Aorta (tissue), 5 donors: ENCODE measurements around the gene PRPF19. TPM values are rescaled to one million over a fixed set of nuclear protein-coding genes. Genes with fewer than 3 reads are reported as not detected.

Experiments
- ATAC-seq: fragments of 200-7000 bp; cut with Tn5 transposase; one replicate; pipeline ENCODE4 v1.9.1; 2022; ENCODE audit warnings: moderate library complexity; ENCODE audit not compliant: low FRiP score
- DNase-seq, 2 donors: peaks; one replicate each; pipeline ENCODE4 v3.0.0-alpha.2; 2020
- H3K27ac ChIP-seq, 2 donors: one replicate each; pipeline ENCODE4 v1.5.1; 2013; ENCODE audit warnings: low read length in 2 of 2, mild to moderate bottlenecking in 2 of 2, moderate library complexity in 2 of 2, control low read depth in 1 of 2, inconsistent platforms in 1 of 2, low read depth in 1 of 2
- H3K27me3 ChIP-seq, 2 donors: one replicate each; pipeline ENCODE4 v1.6.1; 2013; ENCODE audit warnings: control low read depth in 1 of 2, low read length in 1 of 2, mild to moderate bottlenecking in 1 of 2, moderate library complexity in 1 of 2; ENCODE audit not compliant: insufficient read depth in 2 of 2, control insufficient read depth in 1 of 2
- H3K36me3 ChIP-seq, 2 donors: one replicate each; pipeline ENCODE4 v1.6.1; 2013; ENCODE audit warnings: control low read depth in 1 of 2, low read length in 1 of 2, mild to moderate bottlenecking in 1 of 2; ENCODE audit not compliant: insufficient read depth in 2 of 2, control insufficient read depth in 1 of 2
- H3K4me1 ChIP-seq, 2 donors: one replicate each; pipeline ENCODE4 v1.6.1; 2013; ENCODE audit warnings: low read length in 2 of 2, control low read depth in 1 of 2, mild to moderate bottlenecking in 1 of 2, moderate library complexity in 1 of 2; ENCODE audit not compliant: insufficient read depth in 2 of 2, control insufficient read depth in 1 of 2
- H3K4me3 ChIP-seq, 2 donors: one replicate each; pipeline ENCODE4 v1.5.1; 2013; ENCODE audit warnings: low read length in 2 of 2, control low read depth in 1 of 2, mild to moderate bottlenecking in 1 of 2
- H3K9me3 ChIP-seq: one replicate; pipeline ENCODE4 v1.6.1; 2013; ENCODE audit warnings: mild to moderate bottlenecking, low read length; ENCODE audit not compliant: control insufficient read depth
- whole genome bisulfite sequencing, 2 donors: extraction: QIAGEN DNeasy Blood & Tissue Kit; methylation state at CpG; one replicate each; pipeline ENCODE4 v1.1.7; 2013; 5-methylcytosine and 5-hydroxymethylcytosine counted together
- intact Hi-C, 2 donors: fragments of 100-400 bp; cut with DNase I; formaldehyde crosslinking; loops; one replicate each; pipeline versions ENCODE4 v1.14.2 to v1.15.0; 2022
- polyA plus RNA-seq, 2 donors: library from polyadenylated mRNA; stranded (reverse); fragments of 200-250 nt; gene quantifications; one replicate each; pipeline ENCODE4 v1.2.3, GENCODE V29; 2013
- total RNA-seq, 2 donors: library from RNA; stranded (reverse); fragmentation: NEBNext Ultra II Directional; extraction: Animal tissue kit (Norgen Biotek cat#: 25700); gene quantifications; one replicate each; pipeline ENCODE4 v1.2.1, GENCODE V29; 2021
- donor health status: healthy with polysubstance abuse.
- donor health status: Bipolar disorder and iron deficiency.
- donor health status: DM: no; HTN: no; CAD: no.
- donor health status: DM: no; HTN: no; CAD: no.
- donor health status: DM: yes; HTN: yes; CAD: no.

The PRPF19 gene
- total and polyA plus RNA-seq, 4 donors, result 31.3 to 55.6 (median 43.5) TPM

DNA sequence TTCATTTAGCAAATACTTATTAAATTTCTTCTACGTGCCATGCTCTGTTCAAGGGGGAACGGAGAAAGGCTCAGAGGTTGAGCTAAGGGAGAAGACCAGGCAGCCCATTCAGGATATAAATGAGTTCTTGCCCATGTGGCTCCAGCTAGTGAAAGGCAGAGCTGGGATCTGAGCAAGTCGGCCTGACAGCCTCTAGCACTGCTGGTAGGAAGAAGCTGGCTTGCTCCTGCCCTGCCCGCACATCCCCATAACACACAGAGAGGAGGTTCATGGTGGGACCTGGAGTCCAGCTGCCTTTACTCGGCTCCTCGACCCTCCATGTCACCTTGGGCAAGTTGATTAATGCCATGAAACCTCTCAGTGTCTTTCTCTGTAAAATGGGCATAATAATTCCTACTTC, 43.6 kb upstream of the PRPF19 start:
- Histone ChIP-seq H3K36me3 (no peaks in the 10 kb centered on the region), H3K27me3 (no peaks in the 10 kb centered on the region), H3K9me3 (no peaks in the 10 kb centered on the region), H3K4me1 (no peaks in the 10 kb centered on the region), H3K4me3 (no peak overlapping the region), H3K27ac (no peak overlapping the region)
- DNase-seq, result peak; percentile 41 to 58
- WGBS, 2 donors, result 87 to 93% methylated on average over 6 of the region's 6 CpGs
- intact Hi-C loops, result no loop called here
- no peak for ATAC-seq

DNA sequence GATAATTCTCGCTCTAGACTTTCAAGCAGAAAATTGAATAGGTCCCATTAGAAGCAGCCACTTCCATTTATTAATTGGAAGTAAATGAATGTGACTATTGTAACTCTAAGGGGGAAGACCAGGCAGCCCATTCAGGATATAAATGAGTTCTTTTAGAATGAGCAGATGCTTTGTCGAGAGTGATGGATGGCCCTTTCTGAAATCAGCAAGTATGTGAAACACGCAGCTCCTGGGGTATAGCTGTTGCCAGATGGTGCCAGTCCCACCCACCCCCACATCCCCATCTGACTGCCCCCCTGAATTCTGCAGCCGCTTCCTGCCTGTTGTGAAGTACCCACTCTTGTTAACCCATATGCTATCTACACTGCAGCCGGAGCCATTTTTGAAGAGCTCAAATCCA, 41.9 kb upstream of the PRPF19 start:
- ATAC-seq, result no peak
- no peak overlapping the region for H3K4me3 ChIP-seq
- H3K4me1 ChIP-seq, result no peaks in the 10 kb centered on the region
- no peaks in the 10 kb centered on the region for H3K27me3 ChIP-seq
- intact Hi-C loops, result loop anchor here in 1 of 2 donors (5.0 kb wide), 1 partner anchor 36 kb away; the partner anchor contains the start of gene TMEM109
- DNase-seq, result peak in 1 of 2 donors; percentile 9
- H3K36me3 ChIP-seq, result no peaks in the 10 kb centered on the region
- H3K27ac ChIP-seq, result no peak overlapping the region
- WGBS, 2 donors, result 82 to 89% methylated on average over 5 of the region's 5 CpGs
- no peaks in the 10 kb centered on the region for H3K9me3 ChIP-seq

DNA sequence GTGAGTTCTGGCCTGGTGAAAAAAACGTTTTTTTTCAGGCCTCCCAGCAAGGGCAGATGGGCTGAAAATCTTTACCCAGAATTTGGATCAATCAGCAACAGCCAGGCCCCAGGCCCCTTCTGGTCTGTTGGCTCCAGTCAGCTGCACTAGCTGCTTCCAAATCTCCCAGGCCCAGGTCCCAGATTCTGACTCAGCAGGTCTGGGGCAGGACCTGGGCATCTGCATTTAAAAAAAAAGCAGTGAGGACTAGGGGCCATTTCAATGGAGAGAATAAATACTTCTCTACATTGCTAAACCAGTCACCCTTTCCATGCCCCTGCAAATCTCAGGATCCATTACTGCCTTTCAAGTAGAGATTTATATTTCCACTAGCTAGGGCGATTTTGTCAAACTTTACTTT, 41.3 kb upstream of the PRPF19 start:
- H3K27ac ChIP-seq, result no peak overlapping the region
- no peak overlapping the region for H3K4me3 ChIP-seq
- no peaks in the 10 kb centered on the region for H3K9me3 ChIP-seq
- intact Hi-C loops, result loop anchor here in 1 of 2 donors (5.0 kb wide), 1 partner anchor 35 kb away; the partner anchor contains the start of gene TMEM109
- WGBS, 2 donors, result 50 to 51% methylated on average over 2 of the region's 2 CpGs
- ATAC-seq (no peak), DNase-seq (peak; percentile 44 to 47)
- no peaks in the 10 kb centered on the region for H3K36me3 ChIP-seq
- H3K4me1 ChIP-seq, result no peaks in the 10 kb centered on the region
- H3K27me3 ChIP-seq, result no peaks in the 10 kb centered on the region

GRCh38 chr11:60946601-60947264, 40.3 kb upstream of the PRPF19 start:
- H3K4me3 ChIP-seq, result no peak overlapping the region
- H3K4me1 ChIP-seq, result no peaks in the 10 kb centered on the region
- intact Hi-C loops, result loop anchor here in 1 of 2 donors (5.0 kb wide), 1 partner anchor 34 kb away; the partner anchor contains the start of gene TMEM109
- H3K27me3 ChIP-seq, result no peaks in the 10 kb centered on the region
- ATAC-seq (no peak), DNase-seq (peak; percentile 40 to 73)
- H3K36me3 ChIP-seq, result no peaks in the 10 kb centered on the region
- no peak overlapping the region for H3K27ac ChIP-seq
- H3K9me3 ChIP-seq, result no peaks in the 10 kb centered on the region
- 85 to 88% methylated on average over 15 of the region's 15 CpGs for WGBS, 2 donors

GRCh38 chr11:60945295-60945667, 38.9 kb upstream of the PRPF19 start:
- Histone ChIP-seq H3K36me3 (no peaks in the 10 kb centered on the region), H3K4me3 (no peak overlapping the region), H3K4me1 (no peaks in the 10 kb centered on the region), H3K27ac (no peak overlapping the region), H3K27me3 (no peaks in the 10 kb centered on the region), H3K9me3 (no peaks in the 10 kb centered on the region)
- ATAC-seq (no peak), DNase-seq (peak in 1 of 2 donors; percentile 26)
- intact Hi-C loops, result loop anchor here in 1 of 2 donors (5.0 kb wide), 1 partner anchor 33 kb away; the partner anchor contains the start of gene TMEM109
- WGBS, 2 donors, result 95 to 97% methylated on average over 5 of the region's 5 CpGs

GRCh38 chr11:60944490-60945294, 38.3 kb upstream of the PRPF19 start:
- ATAC-seq (no peak), DNase-seq (peak; percentile 20 to 33)
- no peak overlapping the region for H3K27ac ChIP-seq
- H3K4me3 ChIP-seq, result no peak overlapping the region
- H3K36me3 ChIP-seq, result no peaks in the 10 kb centered on the region
- intact Hi-C loops, result loop anchor here in 1 of 2 donors (5.0 kb wide), 1 partner anchor 32 kb away; the partner anchor contains the start of gene TMEM109
- no peaks in the 10 kb centered on the region for H3K9me3 ChIP-seq
- WGBS, 2 donors, result 81 to 90% methylated on average over 11 of the region's 11 CpGs
- no peaks in the 10 kb centered on the region for H3K27me3 ChIP-seq
- H3K4me1 ChIP-seq, result no peaks in the 10 kb centered on the region

GRCh38 chr11:60942970-60943565, 36.7 kb upstream of the PRPF19 start:
- no peak overlapping the region for H3K27ac ChIP-seq
- H3K27me3 ChIP-seq, result no peaks in the 10 kb centered on the region
- ATAC-seq (no peak), DNase-seq (peak; percentile 17 to 50)
- no peaks in the 10 kb centered on the region for H3K4me1 ChIP-seq
- no peaks in the 10 kb centered on the region for H3K9me3 ChIP-seq
- WGBS, 2 donors, result 75 to 76% methylated on average over 9 of the region's 9 CpGs
- no peak overlapping the region for H3K4me3 ChIP-seq
- intact Hi-C loops, result no loop called here
- H3K36me3 ChIP-seq, result peaks cover 0 to 2% of the 10 kb centered on the region in 2 donors

DNA sequence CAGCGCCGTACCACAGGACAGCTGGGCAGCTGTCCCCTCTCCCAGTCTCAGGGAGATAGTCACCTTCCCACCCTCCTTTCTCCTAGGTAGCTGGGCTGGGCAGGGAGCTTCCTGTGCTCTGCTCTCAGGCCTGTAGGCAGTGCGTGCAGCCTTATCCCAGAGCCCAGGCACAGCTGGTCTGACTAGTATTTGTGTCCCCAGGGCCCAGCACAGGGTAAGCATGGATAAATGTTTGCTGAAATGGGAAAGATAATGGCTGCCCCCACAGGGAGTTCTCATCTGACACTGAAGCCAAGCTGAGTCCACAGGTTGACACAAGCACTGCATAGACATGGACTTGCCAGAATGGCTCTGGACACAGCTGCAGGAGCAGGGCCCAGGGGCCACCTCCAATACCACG, 35.8 kb upstream of the PRPF19 start:
- intact Hi-C loops, result no loop called here
- Histone ChIP-seq H3K36me3 (peaks cover 0 to 2% of the 10 kb centered on the region in 2 donors), H3K27me3 (no peaks in the 10 kb centered on the region), H3K4me3 (no peak overlapping the region), H3K4me1 (no peaks in the 10 kb centered on the region), H3K9me3 (no peaks in the 10 kb centered on the region), H3K27ac (no peak overlapping the region)
- ATAC-seq (no peak), DNase-seq (peak in 1 of 2 donors; percentile 49)
- WGBS, 2 donors, result 95 to 98% methylated on average over 4 of the region's 4 CpGs
